Thyroid gland (tissue), 4 donors: ENCODE results near the gene PPM1N. TPM values are rescaled to one million over a fixed set of nuclear protein-coding genes. Genes with fewer than 3 reads are reported as not detected.

ENCODE experiments used
- DNase-seq, 2 donors: peaks; one replicate each; pipeline ENCODE4 v3.0.0-alpha.2; 2019
- H3K27ac ChIP-seq, 3 donors: fragments of 200-600 bp; sonication (generic); 1 replicate in 2 of 3; 2 replicates in 1 of 3; pipeline ENCODE4 v1.5.1; 2016 to 2019; ENCODE audit warnings: mild to moderate bottlenecking in 1 of 3, moderate library complexity in 1 of 3
- H3K27me3 ChIP-seq: fragments of 200-600 bp; sonication (generic); one replicate; pipeline ENCODE4 v1.5.1; 2019
- H3K36me3 ChIP-seq, 2 donors: fragments of 200-600 bp; sonication (generic); one replicate each; pipeline ENCODE4 v1.5.1; 2016 to 2019
- H3K4me1 ChIP-seq, 2 donors: fragments of 200-600 bp; sonication (generic); one replicate each; pipeline ENCODE4 v1.5.1; 2017 to 2019
- H3K4me3 ChIP-seq, 3 donors: fragments of 200-600 bp; sonication (generic); replicated peaks in 1 of 3; 1 replicate in 2 of 3; 2 replicates in 1 of 3; pipeline ENCODE4 v1.5.1; 2016; ENCODE audit warnings: mild to moderate bottlenecking in 1 of 3
- H3K9me3 ChIP-seq: fragments of 200-600 bp; sonication (generic); one replicate; pipeline ENCODE4 v1.5.1; 2017
- POLR2A ChIP-seq, 2 donors: fragments of 450-650 bp; IDR thresholded peaks; one replicate each; pipeline ENCODE4 v1.6.1; 2017; ENCODE audit warnings: antibody characterized with exemption in 2 of 2, mild to moderate bottlenecking in 2 of 2, moderate library complexity in 1 of 2
- WGBS, 2 donors: methylation state at CpG; one replicate each; pipeline ENCODE4 v1.1.5; 2017; 5-methylcytosine and 5-hydroxymethylcytosine counted together
- intact Hi-C: fragments of 100-400 bp; cut with DNase I; formaldehyde crosslinking; loops from one replicate; pipeline ENCODE4 v1.15.1; 2023
- total RNA-seq, 4 donors: library from RNA; depleted of rRNA; stranded (reverse); fragments of >200 nt; gene quantifications; one replicate each; pipeline ENCODE4 v1.2.3, GENCODE V29; 2016
- TF ChIP-seq, protein P1 (sequence below), 6 experiments: fragments of 200-600 bp in 3 of 6; fragments of 450-650 bp in 3 of 6; sonication (generic) in 3 of 6; IDR thresholded peaks; one replicate each; pipeline ENCODE4 v1.5.1; 2016 to 2019; ENCODE audit warnings: antibody characterized with exemption in 6 of 6, mild to moderate bottlenecking in 2 of 6, inconsistent platforms in 1 of 6, moderate library complexity in 1 of 6

The PPM1N gene
- total RNA-seq, 4 donors from 2014 or later = 0.73 to 1.1 TPM; not detected in 2

DNA sequence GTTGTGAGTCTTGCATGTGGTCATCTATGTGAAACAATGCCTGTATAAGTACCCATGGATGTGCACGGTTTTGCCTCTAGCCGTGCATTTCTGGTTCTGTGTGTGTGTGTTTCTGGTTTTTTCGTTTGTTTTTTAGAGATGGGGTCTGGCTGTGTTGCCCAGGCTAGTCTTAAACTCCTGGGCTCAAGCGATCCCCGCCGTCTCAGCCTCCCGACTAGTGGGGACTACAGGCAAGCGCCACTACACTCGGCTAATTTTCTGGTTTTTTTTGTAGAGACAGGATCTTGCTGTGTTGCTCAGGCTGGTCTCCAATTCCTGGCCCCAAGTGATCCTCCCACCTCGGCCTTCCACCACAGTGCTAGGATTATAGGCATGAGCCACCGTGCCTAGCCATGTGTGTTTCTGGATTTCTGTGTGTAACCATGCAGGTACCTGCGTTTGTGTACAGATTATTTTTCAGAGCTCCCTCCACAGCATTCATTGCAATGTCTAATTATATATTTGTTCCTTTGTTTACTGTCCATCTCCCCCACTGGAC is 46.3 kb upstream of the PPM1N start:
- H3K9me3 ChIP-seq = no peaks in the 10 kb centered on the region
- H3K27me3 ChIP-seq = no peaks in the 10 kb centered on the region
- H3K4me1 ChIP-seq = peaks cover 29 to 39% of the 10 kb centered on the region in 2 donors
- no peak for DNase-seq
- H3K36me3 ChIP-seq = no peaks in the 10 kb centered on the region
- 79 to 82% methylated on average over 12 of the region's 12 CpGs for WGBS, 2 donors
- intact Hi-C loops = no loop called here
- TF ChIP-seq, protein P1, sequence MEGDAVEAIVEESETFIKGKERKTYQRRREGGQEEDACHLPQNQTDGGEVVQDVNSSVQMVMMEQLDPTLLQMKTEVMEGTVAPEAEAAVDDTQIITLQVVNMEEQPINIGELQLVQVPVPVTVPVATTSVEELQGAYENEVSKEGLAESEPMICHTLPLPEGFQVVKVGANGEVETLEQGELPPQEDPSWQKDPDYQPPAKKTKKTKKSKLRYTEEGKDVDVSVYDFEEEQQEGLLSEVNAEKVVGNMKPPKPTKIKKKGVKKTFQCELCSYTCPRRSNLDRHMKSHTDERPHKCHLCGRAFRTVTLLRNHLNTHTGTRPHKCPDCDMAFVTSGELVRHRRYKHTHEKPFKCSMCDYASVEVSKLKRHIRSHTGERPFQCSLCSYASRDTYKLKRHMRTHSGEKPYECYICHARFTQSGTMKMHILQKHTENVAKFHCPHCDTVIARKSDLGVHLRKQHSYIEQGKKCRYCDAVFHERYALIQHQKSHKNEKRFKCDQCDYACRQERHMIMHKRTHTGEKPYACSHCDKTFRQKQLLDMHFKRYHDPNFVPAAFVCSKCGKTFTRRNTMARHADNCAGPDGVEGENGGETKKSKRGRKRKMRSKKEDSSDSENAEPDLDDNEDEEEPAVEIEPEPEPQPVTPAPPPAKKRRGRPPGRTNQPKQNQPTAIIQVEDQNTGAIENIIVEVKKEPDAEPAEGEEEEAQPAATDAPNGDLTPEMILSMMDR (IDR thresholded peaks at IDR 0.05) = no peak
- no peak for TF ChIP-seq POLR2A (IDR thresholded peaks at IDR 0.05)
- H3K4me3 ChIP-seq = no peak overlapping the region
- no peak overlapping the region for H3K27ac ChIP-seq

DNA sequence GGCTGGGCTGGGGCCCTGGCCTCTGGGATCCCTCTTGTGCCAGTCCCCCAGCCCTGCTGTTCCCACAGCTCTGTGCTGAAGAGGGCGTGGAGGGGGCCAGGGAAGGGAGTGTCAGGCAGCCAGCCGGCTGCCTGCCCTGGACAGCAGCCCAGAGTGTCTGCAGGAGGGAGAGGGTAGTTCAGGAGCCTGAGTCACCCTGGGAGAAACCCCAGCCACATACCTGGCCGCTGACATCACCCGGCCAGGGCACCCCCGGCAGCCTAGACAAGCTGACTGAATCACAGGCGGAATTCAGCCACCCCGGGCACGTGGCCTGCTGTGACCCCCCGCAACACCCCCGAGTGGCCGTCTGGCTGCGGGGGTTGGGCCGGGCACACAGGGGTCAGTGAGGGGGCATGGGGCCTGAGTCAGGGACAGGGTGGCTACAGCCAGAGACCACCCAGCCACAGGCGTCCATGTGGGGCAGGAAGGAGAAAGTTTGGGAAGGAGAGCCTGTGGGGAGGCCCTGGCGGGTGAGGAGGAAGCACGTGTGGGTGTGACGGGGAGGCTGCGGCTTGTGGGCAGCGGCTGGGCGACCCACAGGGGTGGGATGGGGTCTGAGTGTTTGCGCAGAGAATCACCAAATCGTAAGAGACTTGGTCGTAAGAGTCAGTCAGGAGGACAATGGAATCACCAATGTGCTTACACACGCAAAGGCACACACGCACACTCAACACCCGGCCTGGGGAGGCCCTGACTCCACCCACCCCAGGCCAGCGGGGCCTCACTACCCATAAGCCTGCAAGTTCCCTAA is 42.3 kb upstream of the PPM1N start:
- WGBS, 2 donors = 22 to 32% methylated on average over 17 to 19 of the region's 27 CpGs
- no peak overlapping the region for H3K4me3 ChIP-seq
- H3K4me1 ChIP-seq = peaks cover 19 to 27% of the 10 kb centered on the region in 2 donors
- H3K27me3 ChIP-seq = no peaks in the 10 kb centered on the region
- TF ChIP-seq, protein P1 (IDR thresholded peaks at IDR 0.05) = no peak
- TF ChIP-seq POLR2A (IDR thresholded peaks at IDR 0.05) = peak in 1 of 2 donors; percentile 20
- intact Hi-C loops = no loop called here
- H3K36me3 ChIP-seq = no peaks in the 10 kb centered on the region
- H3K9me3 ChIP-seq = no peaks in the 10 kb centered on the region
- peak overlapping the region; percentile 70 to 88 (median 72) for H3K27ac ChIP-seq
- DNase-seq = peak; percentile 98

DNA sequence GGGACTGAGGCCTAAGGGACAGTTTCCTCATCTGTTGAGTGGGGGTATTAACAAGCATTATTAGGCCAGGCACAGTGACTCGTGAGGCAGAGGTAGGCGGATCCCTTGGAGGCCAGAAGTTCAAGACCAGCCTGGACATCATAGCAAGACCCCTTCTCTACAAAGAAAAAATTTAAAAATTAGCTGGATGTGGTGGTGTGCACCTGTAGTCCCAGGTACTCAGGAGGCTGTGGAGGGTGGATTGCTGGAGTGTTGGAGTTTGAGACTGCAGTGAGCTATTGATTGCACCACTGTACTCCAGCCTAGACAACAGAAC is 41.8 kb upstream of the PPM1N start:
- intact Hi-C loops = no loop called here
- H3K4me1 ChIP-seq = peaks cover 14 to 22% of the 10 kb centered on the region in 2 donors
- H3K27ac ChIP-seq = peak overlapping the region in 2 of 3 donors; percentile 72 to 88
- no peaks in the 10 kb centered on the region for H3K9me3 ChIP-seq
- no peak overlapping the region for H3K4me3 ChIP-seq
- H3K36me3 ChIP-seq = no peaks in the 10 kb centered on the region
- 71 to 86% methylated on average over 2 of the region's 2 CpGs for WGBS, 2 donors
- DNase-seq = no peak
- TF ChIP-seq, protein P1 (IDR thresholded peaks at IDR 0.05) = no peak
- no peak for TF ChIP-seq POLR2A (IDR thresholded peaks at IDR 0.05)
- H3K27me3 ChIP-seq = no peaks in the 10 kb centered on the region

DNA sequence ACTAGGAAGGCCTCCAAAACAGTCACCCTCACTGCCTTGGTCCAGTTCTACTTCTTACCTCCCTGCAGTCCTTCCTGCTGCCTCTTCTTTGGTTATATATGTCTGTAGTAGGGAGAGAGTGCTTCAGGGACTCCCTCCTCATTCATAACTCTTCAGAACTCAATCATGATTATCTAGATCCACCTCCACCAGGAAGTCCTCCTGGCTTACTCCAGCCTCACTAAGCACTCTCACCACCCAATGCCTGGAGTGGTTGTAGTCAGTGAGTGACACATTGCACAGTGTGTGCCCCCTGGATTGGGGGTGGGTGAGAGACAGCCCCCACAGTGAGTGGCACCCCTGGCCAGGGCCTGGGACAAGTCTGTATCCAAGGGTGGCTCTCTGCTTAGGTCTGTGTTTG is 40.5 kb upstream of the PPM1N start:
- Histone ChIP-seq H3K27ac (no peak overlapping the region), H3K4me1 (peaks cover 14 to 20% of the 10 kb centered on the region in 2 donors), H3K27me3 (no peaks in the 10 kb centered on the region), H3K9me3 (no peaks in the 10 kb centered on the region), H3K4me3 (no peak overlapping the region), H3K36me3 (no peaks in the 10 kb centered on the region)
- intact Hi-C loops = no loop called here
- no peak for DNase-seq
- no peak for TF ChIP-seq POLR2A (IDR thresholded peaks at IDR 0.05)
- TF ChIP-seq, protein P1 (IDR thresholded peaks at IDR 0.05) = no peak

DNA sequence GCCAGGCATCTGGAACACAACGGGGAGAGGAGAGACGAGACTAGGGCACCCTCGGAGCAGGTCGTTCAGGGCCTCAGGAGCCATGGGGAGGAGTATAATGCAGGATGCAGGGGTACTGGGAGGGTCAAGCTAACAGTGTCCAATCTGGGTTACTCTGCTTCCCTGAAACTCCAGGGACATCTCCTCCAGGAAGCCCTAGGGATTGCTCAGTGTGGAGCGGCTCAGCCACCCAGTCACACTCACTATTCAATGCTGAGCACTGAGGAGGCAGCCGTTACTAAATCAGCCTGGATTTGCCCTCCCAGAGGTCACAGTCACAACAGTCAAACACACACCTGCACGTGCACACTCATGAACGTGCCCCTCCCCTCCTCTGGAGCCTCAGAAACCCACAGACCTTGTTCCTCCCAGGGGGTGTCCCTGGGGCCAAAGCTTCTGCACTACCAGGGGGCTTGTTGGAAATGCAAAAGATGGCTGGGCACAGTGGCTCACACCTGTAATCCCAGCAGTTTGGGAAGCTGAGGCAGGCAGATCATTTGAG is 37.4 kb upstream of the PPM1N start:
- no peak for TF ChIP-seq POLR2A (IDR thresholded peaks at IDR 0.05)
- TF ChIP-seq, protein P1 (IDR thresholded peaks at IDR 0.05) = no peak
- Histone ChIP-seq H3K9me3 (no peaks in the 10 kb centered on the region), H3K27me3 (no peaks in the 10 kb centered on the region), H3K27ac (no peak overlapping the region), H3K4me1 (peaks cover 5% of the 10 kb centered on the region in 2 donors), H3K4me3 (no peak overlapping the region), H3K36me3 (no peaks in the 10 kb centered on the region)
- no peak for DNase-seq
- 48 to 62% methylated on average over 8 of the region's 8 CpGs for WGBS, 2 donors
- intact Hi-C loops = no loop called here
